Peyer's patch (tissue), 4 donors: Measurements from ENCODE around the gene PCBP2. TPM values are rescaled to one million over a fixed set of nuclear protein-coding genes. Genes with fewer than 3 reads are reported as not detected.

Experiments
- DNase-seq, 3 donors: peaks; one replicate each; pipeline ENCODE4 v3.0.0-alpha.2; 2017 to 2019
- H3K27ac ChIP-seq, 4 donors: fragments of 200-600 bp; sonication (generic); one replicate each; pipeline ENCODE4 v1.5.1; 2016 to 2019
- H3K27me3 ChIP-seq, 2 donors: fragments of 200-600 bp; sonication (generic); one replicate each; pipeline ENCODE4 v1.5.1; 2019
- H3K36me3 ChIP-seq, 3 donors: fragments of 200-600 bp; sonication (generic); one replicate each; pipeline ENCODE4 v1.5.1; 2016 to 2019
- H3K4me1 ChIP-seq, 4 donors: fragments of 200-600 bp; sonication (generic); one replicate each; pipeline ENCODE4 v1.5.1; 2016 to 2019
- H3K4me3 ChIP-seq, 4 donors: fragments of 200-600 bp; sonication (generic); 1 replicate in 3 of 4; 2 replicates in 1 of 4; pipeline ENCODE4 v1.5.1; 2016 to 2019; ENCODE audit warnings: mild to moderate bottlenecking in 1 of 4
- H3K9me3 ChIP-seq, 4 donors: fragments of 200-600 bp; sonication (generic); one replicate each; pipeline ENCODE4 v1.5.1; 2016 to 2019; ENCODE audit warnings: mild to moderate bottlenecking in 1 of 4
- CTCF ChIP-seq, 6 experiments: fragments of 450-650 bp in 4 of 6; fragments of 200-600 bp in 2 of 6; sonication (generic) in 1 of 6; IDR thresholded peaks; one replicate each; pipeline ENCODE4 v1.5.1; 2017 to 2019; ENCODE audit warnings: antibody characterized with exemption in 6 of 6, mild to moderate bottlenecking in 3 of 6, moderate library complexity in 1 of 6
- POLR2A ChIP-seq, 2 donors: fragments of 450-650 bp; IDR thresholded peaks; one replicate each; pipeline ENCODE4 v1.5.1; 2017; ENCODE audit warnings: antibody characterized with exemption in 2 of 2, mild to moderate bottlenecking in 2 of 2, moderate library complexity in 2 of 2
- total RNA-seq, 4 donors: library from RNA; depleted of rRNA; stranded (reverse); fragments of >200 nt; gene quantifications; one replicate each; pipeline ENCODE4 v1.1.0, GENCODE V29; 2016

The PCBP2 gene
- total RNA-seq, 4 donors from 2014 or later: 384 to 549 (median 500) TPM

DNA sequence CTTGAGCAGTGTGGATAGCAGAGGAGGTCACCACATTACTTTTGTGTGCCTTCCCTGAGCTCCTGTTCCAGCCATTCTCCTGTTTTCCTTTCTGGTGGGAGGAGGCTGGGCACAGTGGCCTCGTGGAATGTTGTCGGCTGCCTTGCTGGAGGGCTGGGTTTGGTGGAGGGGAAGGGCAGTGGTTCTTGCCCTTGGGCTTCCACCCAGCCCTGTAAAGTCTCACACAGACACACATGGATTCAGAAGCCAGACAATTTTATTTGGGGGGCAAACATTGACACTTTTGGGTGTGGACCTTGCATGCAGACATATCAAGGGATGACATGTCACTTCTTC, 54.5 kb downstream of the PCBP2 start:
- no peaks in the 10 kb centered on the region for H3K9me3 ChIP-seq
- no peak for DNase-seq
- no peak overlapping the region for H3K27ac ChIP-seq
- H3K4me3 ChIP-seq: no peak overlapping the region
- TF ChIP-seq POLR2A (IDR thresholded peaks at IDR 0.05) (no peak), CTCF (IDR thresholded peaks at IDR 0.05) (no peak)
- H3K36me3 ChIP-seq: peaks cover 0 to 34% (median 0%) of the 10 kb centered on the region in 3 donors
- H3K4me1 ChIP-seq: peaks cover 5 to 14% (median 8%) of the 10 kb centered on the region in 4 donors
- no peaks in the 10 kb centered on the region for H3K27me3 ChIP-seq

DNA sequence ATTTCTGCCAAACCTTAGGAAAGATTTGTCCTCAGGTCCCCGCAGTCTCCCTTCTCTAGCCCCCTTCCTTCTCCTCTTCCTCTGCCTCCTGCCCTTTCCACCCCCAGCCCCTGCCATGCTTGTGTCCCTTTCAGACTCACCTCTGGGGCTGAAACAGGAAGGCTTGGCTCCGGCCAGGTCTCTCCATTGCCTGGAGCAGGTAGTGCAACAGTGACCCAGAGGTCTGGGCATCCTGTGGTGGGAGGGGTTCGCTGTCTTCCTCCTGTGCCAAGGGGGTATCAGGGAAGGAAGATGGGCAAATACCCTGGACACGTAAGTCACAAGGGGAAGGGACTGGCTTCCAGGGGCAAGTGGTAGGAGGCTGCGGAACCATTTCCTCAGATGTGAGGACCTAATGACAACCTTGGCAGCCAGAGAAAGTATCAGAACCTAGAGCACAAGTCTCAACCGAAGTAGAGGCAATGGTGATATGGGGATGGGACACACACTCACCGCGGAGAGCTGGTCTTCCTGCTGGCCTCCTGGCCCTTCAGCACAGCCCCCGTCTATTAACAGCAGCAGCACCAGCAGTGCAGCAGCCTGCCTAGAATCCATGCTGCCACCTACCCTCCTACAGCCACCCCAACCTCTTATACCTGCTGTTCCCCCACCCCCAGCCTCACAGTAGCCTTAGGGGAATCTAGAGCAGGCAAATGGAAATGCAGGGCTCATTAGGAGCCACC, 55.1 kb downstream of the PCBP2 start, which contains the start of gene NPFF:
TSS of gene NPFF (minus strand) at position 604 of the 722 bp plus-strand sequence. CDS start at position 594, 10 bp downstream.
- peaks cover under 1 to 9% (median 2%) of the 10 kb centered on the region in 4 donors for H3K4me1 ChIP-seq
- peaks cover 0 to 38% (median 0%) of the 10 kb centered on the region in 3 donors for H3K36me3 ChIP-seq
- no peaks in the 10 kb centered on the region for H3K9me3 ChIP-seq
- DNase-seq: no peak
- H3K4me3 ChIP-seq: no peak within 1 kb of the TSS
- H3K27ac ChIP-seq: no peak within 1 kb of the TSS
- TF ChIP-seq POLR2A (IDR thresholded peaks at IDR 0.05) (no peak), CTCF (IDR thresholded peaks at IDR 0.05) (no peak)
- no peaks in the 10 kb centered on the region for H3K27me3 ChIP-seq

- DNase-seq: no peak
- Histone ChIP-seq H3K9me3 (no peaks in the 10 kb centered on the region), H3K4me1 (peaks cover 0 to 4% (median 0%) of the 10 kb centered on the region in 4 donors), H3K27ac (no peak overlapping the region), H3K36me3 (peaks cover 0 to 43% (median 0%) of the 10 kb centered on the region in 3 donors), H3K27me3 (no peaks in the 10 kb centered on the region), H3K4me3 (no peak overlapping the region)
- no peak for TF ChIP-seq POLR2A (IDR thresholded peaks at IDR 0.05)
- TF ChIP-seq CTCF (IDR thresholded peaks at IDR 0.05): no peak
Observed at GRCh38 chr12:53507603-53507885, 55.6 kb downstream of the PCBP2 start.

- Histone ChIP-seq H3K4me1 (peaks cover 0 to 4% (median 0%) of the 10 kb centered on the region in 4 donors), H3K27ac (peak overlapping the region in 2 of 4 donors; percentile 39 to 49), H3K4me3 (no peak overlapping the region), H3K27me3 (no peaks in the 10 kb centered on the region), H3K36me3 (peaks cover 0 to 54% (median 0%) of the 10 kb centered on the region in 3 donors), H3K9me3 (no peaks in the 10 kb centered on the region)
- DNase-seq: peak; percentile 86 to 96 (median 91)
- TF ChIP-seq POLR2A (IDR thresholded peaks at IDR 0.05) (no peak), CTCF (IDR thresholded peaks at IDR 0.05) (peak; percentile 78 to 95 (median 92))
Observed at GRCh38 chr12:53508534-53509170, 56.8 kb downstream of the PCBP2 start.

GRCh38 chr12:53510181-53510812, 58.4 kb downstream of the PCBP2 start:
- peaks cover 0 to 63% (median 0%) of the 10 kb centered on the region in 3 donors for H3K36me3 ChIP-seq
- H3K27me3 ChIP-seq: no peaks in the 10 kb centered on the region
- no peak overlapping the region for H3K27ac ChIP-seq
- no peak for DNase-seq
- H3K4me1 ChIP-seq: peaks cover 0 to 4% (median 0%) of the 10 kb centered on the region in 4 donors
- TF ChIP-seq POLR2A (IDR thresholded peaks at IDR 0.05) (no peak), CTCF (IDR thresholded peaks at IDR 0.05) (no peak)
- H3K9me3 ChIP-seq: no peaks in the 10 kb centered on the region
- no peak overlapping the region for H3K4me3 ChIP-seq
